Stimulated activated CD4-positive, alpha-beta T cell treated with anti-CD3 and anti-CD28 coated beads, TNF-alpha, amount 100 ng/mL, for 4 hours (primary cell): Measurements from ENCODE around the gene ANK3.

Source experiments
- DNase-seq, 3 experiments: peaks; one replicate each; pipeline ENCODE4 v3.0.0-alpha.2; 2020; ENCODE audit warnings: low read depth in 3 of 3

The ANK3 gene

DNA sequence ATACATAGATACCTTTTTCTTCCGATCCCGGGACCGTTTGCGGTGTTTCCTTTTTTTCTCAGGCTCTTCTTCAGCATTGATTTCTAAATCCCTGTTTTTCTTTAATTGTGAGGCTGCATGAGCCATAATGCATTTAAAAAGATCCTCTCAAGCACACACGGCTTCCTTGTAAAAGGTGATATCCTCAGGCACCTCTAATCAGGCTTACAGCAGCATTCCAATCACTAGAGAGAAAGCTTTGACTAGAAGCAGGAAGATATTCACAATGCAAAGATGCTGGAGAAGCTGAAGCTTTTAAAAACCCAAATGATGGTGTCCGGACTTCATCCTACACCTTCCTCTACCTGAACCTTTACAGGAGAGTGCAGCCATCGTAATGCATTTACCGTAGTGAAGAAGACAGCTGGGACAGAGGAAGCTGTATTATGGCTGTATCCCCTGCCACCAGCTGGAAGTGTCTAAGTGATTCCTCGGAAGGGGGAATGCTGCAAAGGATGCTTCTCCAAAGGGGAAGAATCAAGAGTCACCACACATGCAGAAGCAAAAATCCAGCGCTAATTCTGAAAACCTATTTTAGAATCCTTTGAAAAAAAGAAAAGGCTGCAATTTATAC, at the start of gene ANK3:
TSS of gene ANK3 (minus strand) at position 463 of the 613 bp plus-strand sequence. CDS start at position 126, 337 bp downstream.
- no peak for DNase-seq

DNA sequence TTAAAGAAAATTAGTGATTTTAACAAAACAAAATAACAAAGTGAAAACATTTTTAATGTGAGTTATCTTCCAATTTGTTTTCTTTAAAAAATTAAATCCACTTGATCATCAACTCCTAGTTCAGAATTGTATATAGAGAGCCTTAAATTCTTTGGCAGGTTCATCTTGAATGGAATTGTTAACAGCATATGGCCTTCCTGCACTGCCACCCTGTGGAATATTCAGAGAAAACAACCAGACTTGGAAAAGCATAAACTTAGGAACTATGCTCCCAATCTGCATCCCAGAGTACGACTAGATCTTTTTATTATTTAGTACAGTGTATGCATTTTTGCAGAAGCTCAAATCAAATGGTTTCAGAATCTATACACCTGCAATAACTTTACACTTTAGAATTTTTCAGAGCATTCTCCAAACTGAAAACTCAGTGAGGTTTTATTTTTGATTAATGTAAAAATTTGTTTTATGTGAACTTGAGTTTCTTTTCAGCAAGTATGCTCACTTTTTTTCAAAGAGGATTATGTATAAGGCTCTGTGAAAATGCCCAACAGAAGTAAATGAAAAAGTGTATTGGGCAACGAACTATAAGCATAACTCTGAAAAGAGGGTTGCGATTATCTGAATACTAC, 44.9 kb upstream of the ANK3 start:
- no peak for DNase-seq

DNA sequence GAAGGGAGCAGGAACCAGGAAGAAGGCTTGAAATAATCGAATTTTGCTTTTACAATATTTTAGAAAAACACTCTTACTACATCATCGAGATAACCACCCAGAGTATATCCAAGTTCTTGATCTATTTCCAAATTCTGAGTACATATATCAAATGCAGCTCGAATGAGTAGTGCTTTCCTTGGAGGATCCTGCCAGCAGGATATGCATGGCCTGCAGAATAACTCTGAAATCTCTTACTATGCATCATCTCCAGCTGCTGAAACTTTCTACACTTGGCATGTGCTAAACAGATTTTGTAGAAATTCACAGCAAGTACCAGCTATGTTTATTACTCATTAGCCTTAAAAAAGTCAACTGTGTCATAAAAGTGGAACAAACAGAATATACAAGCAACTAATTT, 44.0 kb upstream of the ANK3 start:
- DNase-seq: no peak

DNA sequence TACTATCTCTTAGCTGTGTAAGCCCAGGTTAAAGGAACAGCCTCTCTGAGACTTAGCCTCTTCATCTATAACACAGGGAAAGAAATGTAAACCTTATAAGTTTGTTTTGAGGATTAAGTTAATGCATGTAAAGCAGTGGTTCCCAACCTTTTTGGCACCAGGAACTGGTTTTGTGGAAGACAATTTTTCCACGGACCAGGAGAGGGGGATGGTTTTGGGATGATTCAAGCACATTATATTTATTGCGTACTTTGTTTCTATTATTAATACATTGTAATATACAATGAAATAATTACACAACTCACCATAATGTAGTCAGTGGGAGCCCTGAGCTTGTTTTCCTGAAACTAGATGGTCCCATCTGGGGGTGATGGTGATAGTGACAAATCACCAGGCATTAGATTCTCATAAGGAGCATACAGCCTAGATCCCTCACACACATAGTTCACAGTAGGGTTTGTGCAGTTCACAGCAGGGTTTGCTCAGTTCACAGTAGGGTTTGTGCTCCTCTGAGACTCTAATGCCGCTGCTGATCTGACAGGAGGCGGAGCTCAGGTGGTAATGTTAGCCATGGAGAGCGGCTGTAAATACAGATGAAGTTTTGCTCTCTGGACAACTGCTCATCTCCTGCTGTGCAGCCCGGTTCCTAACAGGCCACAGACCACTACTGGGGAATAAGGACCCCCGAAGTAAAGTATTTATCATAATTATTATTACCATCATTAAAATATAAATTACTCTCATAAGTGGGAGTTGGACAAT, 41.3 kb upstream of the ANK3 start:
- no peak for DNase-seq

DNA sequence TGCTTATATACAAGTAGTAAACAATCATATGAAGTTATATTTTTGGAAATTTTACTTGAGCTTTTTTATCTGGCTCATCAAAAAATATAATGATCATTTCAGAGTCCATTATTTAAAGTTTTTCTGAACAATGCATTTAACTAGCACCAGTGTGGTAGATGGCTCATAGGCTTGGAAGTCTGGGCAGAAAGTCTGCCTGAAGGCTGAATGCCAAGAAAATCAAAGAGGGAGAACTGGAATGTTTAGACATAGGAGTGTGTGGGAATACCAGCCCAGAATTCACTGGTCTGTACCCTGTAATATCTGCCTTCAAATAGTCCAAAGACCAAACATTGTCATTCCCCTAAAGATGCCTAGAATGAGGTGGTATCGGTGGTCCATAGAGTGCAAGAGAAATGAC, 40.3 kb upstream of the ANK3 start:
- DNase-seq: no peak

DNA sequence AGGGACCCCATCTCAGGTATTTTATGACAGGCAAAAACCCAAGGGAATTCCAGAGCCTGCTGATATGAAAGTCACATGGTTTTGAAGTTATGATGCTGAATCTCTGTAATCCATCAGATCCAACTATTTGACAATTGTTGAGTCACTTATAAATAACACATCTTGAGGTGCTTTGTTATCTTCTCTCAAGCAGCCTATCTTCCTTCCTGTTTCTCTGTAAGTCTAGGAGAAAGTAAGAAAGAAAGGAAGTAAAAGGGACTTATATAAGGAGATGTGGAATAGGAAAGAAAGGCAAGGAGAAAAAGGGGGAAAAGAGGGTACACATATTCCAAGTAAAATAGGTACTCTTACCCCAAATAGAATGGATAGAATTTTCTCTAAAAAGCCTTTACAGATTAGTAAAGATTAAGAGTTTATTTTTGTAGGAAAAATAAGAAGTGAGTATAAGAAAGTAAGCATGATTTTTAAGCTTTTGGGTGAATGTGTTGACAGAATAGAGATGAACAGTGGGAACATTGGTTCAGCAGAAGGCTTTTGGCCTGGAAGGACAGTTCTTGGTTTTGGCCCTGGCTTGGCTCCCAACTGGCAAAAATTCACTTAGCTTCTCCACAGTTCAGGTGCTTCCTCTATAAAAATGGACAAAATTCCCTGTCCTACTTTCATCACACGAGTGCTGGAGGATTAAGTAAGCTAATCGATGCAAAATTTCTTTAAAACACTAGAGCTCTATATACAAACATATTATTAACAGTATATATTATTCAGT, 39.6 kb upstream of the ANK3 start:
- DNase-seq: no peak

DNA sequence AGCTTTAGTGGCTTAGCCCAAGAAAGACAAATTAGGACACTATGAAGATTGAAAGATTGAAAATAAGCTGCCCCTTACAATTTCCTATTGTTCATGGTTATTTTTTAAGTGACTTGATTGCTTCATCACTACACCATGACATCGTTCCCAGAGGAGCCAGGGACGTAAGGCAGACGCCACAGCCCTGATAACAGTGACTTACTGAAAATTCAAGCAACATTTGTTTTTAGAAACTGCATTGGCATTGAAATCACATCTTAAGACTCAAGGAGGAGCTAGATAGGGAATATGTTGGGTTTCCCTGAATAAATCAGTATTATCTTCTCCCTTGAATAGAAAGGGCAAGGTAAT, 38.7 kb upstream of the ANK3 start:
- DNase-seq: no peak

DNA sequence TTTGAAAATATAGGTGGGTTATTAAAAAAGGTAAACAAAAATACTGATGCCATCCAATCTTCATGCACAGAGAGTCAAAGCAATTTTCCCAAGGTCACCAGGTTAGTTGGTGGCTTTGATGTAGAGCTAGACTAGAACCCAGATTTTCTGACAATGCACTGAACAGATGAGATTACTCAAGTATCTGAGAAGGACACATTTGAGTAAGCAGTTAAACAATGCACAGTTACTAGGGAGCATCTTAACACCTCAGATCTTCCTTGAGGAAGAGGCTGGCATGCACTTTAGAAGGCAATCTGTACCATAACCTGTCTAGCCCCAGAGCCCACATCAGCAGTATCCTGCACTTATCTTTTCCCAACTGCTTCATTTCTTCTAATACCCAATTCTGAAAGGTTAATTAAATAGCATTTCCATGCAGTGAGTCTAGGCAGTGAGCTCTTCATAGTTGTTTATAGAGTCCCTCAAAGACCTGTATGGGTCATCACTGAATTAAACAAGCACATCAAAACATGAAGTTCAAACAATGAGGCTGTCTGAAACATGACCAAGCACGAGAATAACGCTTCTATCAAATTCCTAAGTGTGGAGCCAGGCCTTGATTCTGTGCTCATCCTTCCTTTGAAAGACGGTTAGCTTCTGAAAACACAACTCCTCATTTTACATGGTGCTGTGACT, 38.2 kb upstream of the ANK3 start:
- DNase-seq: no peak

DNA sequence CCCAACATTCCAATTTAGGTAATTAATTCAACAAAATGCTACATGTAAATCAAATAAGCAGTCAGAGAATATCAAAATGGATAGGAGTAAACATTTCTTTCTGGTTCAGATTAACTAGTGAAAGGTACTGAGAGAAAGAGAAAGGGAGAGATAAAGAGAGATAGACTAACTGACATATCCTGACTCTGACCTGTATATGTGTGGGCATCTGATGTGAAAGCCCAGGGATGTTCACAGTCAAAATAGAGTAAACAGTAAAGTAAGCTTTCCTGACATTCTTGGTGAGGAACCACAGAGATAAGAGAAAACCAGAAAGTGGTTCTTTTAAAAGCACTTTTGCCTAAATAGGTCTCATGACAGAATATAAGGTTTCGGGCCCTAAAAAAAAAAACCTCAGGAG, 37.5 kb upstream of the ANK3 start:
- DNase-seq: no peak

DNA sequence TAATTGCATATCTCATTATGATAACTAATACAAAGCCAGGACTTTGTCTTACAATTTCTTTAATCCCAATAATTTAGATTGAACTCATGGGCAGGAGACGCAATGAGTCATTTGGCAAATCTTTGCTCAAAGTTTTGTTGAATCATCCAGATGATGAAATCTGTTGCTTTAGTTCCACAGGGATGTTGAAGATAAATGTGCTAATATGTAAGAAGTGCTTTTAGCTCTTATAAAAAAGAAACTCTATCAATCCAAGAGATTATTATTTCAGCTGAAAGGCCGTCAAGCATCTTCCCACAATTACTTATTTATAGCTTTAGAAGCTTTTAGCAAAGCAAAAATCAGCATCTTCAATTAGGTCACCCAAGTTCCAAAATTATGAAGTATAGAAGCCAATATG, 36.8 kb upstream of the ANK3 start:
- no peak for DNase-seq

DNA sequence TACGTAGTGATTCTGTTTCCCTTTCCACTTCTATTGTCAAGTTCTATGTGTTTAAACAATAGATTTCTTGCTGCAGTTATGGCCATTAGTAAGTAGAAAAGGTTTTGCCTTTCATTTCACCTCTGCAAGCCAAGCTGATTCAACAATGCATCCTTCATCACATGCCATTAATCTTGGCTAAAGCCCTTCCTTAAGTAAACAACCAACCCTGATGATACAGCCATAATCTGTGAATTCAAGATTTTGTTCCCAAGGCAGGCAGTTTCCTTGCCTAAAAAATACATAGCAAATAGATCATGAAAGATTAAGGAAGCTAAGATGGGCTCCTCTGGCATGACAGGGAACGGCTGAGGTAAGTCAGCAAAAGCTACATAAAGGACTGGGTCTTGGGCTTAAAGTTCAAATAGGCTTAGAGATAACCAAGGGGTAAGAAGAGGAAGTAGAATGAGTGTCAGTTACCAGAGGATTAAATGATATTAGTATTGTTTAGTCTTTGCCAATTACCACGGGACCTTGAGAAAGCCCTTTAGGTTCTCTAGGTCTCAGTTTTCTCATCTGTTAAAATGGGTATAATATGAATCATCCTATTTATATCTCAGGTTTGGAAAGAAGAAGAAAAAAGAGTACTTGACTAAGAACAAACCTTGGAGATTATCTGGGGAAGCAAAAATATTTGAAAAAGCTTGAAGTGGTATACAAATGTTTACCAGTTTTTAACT, 35.9 kb upstream of the ANK3 start:
- DNase-seq: no peak

DNA sequence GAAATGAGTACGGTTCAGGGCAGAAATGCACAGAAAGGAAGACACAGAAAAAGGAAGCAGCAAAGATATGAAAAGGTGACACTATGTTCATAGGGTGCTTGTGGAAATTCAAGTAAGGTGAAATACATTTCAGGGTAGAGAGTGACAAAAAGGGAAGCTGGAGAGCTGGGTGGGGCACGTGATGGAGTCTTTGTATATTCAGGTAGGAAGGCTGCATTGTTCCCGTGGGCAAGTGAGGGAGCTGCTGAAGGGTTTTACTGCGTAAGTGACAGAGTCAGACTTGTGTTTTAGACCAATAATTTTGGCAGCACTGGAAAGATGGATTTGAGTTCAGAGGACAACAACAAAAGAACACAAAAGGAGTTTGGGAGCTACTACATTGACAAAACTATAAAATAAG, 35.3 kb upstream of the ANK3 start:
- DNase-seq: no peak

DNA sequence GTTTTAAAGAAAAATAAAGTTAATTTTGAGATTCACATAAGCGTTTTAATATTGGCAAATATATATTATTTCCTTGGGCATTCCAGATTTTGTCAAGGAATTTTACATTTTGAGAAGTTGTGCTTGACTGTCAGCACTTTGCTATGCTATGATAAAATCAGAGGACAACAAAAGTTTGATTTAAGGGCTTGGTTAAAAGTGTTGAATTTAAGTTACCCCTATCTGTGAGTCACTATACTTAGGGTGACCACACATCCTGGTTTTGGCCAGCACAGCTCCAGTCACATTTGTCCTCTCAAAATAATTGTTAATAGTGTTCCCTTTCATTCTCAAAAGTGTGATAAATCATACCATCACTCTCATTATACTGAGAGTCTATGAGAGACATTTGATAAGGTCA, 34.2 kb upstream of the ANK3 start:
- no peak for DNase-seq

DNA sequence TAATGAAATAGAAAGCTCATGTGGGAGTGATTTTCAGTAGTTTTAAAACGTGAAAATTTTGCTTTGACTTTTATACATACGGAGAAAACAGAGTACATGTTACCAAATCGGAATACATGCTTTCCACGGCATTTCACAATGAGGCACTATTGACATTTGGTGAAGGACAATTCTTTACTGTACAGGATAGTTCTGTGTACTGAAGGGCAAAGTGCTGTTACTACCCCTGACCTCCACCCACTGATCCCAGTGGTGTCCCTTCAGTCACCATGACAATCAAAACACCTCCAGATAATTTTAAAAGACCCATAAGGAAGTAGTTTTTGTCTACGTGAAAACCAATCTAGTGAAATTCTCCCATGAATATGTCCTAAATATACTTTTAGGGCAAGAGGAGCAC, 33.1 kb upstream of the ANK3 start:
- DNase-seq: no peak

DNA sequence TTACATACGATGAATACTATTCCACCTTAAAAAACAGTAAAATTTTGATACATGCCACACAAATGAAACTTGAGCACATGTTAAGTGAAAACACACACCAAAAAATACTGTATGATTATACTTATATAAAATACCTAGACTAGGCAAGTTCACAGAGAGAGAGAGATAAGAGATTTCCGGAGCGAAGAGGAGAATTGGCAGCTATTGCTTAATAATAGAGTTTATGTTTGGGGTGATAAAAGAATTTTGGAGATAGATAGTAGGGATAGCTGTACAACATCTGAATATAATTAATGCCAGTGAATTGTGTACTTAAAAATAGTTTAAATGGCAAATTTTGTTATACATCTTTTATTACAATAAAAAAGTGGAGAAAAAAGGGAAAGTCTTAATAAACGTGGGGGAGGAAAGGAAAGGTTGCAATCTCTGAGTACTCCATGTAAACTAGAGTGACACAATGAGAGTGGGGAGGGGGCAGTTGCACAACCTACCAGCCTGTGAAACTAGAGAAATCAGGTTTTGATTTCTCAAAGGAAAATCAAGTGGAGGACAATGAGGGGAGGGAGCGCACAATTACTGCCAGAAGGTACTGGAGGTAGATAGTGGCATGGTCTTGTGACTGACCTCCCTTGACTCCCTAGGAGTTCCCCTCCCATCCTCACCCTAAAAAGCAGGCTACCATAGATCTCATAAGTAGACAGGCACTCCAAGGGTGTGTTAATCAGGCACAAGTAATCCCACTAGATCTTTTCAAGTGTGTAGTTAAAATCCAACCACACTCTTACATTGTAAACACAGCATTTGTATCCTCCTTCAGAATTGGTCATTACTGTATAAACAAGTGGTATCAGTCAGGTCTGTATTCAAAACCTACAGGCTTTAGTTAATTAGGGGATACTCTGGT, 31.6 kb upstream of the ANK3 start:
- no peak for DNase-seq

DNA sequence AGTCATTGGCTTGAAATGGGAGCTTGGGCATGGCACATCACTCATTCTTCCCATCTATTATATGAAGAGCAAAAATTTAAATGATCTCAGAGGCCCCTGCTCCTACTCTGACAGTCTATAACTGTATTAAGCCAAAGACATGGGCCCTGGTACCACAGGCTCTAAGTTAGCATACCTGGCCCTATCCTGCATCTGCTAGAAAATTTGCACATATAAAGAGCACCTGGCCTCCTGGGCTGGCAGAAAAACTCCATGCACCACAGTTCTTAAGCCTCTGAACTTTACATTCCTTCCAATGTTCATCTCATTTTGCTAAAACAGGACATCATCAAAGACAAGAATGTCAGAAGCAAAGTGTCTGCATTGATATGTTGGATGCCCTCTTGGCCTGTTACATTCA, 29.6 kb upstream of the ANK3 start:
- DNase-seq: no peak

DNA sequence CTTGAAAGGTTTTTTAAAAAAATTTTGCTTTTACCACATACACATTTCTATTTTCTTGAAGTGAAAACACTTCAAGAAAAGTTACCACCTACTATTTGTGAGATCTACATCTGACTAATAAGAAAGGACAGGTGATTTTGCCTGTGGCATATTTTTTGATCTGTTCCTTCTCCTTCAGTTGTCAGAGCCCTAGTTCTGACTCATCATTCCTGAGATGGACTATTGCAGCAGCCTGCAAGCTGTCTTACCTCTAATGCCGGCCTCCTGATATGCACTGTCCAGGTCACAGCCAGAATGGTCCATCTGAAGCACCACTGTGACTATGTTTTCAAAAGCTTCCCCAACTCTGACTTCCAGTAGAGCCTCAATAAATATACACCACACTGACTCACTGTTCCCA, 28.2 kb upstream of the ANK3 start:
- no peak for DNase-seq

DNA sequence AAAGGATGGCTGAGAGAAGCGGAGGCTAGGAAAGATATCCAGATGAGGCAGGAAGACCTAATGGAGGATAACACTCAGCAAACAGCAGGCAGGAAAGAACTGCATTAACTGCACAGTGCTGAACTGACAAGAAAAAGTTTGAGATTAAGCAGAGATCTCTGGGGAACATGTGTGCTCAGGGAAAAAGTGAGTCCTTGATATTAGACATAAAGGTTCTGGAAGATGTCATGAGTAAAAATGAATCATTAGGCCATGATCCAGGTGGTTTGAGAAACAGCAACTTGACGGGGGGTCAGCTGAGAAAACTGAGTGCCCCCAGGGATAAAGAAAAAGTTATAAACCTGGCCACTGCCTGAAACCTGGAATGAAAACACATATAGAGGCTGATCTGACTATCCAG, 27.3 kb upstream of the ANK3 start:
- no peak for DNase-seq

DNA sequence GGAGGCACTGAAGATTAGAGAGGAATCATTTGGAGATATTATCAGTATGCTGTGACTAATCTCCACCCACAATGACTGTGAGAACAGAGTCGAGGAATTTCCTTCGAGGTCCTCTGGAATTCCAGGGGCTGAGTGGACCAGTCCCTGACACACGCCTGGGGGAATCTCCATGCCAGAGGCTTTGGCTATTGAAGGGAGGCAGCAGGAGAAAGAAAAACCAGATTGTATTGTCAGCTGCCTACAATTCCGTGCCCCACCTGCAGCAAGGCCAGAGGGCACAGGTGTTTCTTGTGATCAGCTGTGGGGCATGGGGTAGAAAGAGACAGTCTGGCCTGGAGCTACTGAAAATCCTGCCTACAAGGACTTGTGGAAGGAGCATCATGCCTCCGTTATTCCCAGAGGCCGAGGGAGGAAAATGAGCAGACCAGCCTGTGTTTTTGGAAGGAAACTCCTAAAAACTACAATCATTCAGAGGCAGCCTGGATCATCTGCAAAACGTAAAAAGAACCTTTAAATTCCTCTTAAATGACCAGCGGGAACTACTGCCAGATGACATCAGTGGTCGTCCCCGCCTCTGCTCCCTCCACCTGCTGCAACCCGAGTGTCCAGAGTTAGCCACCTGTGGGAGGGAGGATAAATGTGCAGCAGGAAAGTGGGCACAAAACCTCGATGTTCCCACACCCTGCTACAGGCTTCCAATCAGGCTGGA, 25.4 kb upstream of the ANK3 start:
- DNase-seq: no peak

DNA sequence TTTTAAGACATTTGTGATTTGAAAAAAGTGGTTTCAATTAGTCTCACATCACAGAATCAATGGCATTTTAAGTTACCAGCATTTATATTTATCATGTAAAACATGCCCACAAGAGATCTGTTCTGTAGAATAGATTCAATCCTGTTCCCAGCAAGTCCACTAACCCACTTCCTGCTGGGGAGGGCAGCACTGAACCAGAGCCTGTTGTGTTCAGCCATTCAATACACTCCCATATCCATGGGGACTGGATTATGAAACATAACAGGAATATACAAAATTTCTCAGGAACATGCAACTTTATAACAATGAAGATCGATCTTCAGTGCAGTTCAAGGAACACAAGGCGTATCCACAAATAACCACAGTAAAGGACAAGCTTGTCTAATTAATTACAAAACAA, 24.4 kb upstream of the ANK3 start:
- no peak for DNase-seq
